HepG2 (cell line): Measurements from ENCODE around the gene NUTF2. TPM values are rescaled to one million over a fixed set of nuclear protein-coding genes. Genes with fewer than 3 reads are reported as not detected.

Experiments
- EP300 ChIP-seq, 3 experiments: sonication (generic) in 1 of 3; formaldehyde crosslinking in 1 of 3; IDR thresholded peaks; 2 replicates each; pipeline versions ENCODE4 v1.5.1 to v1.6.1; 2011 to 2020; ENCODE audit warnings: low read depth in 2 of 3, low read length in 2 of 3, borderline replicate concordance in 1 of 3, improper control_type of control experiment in 1 of 3, mild to moderate bottlenecking in 1 of 3, missing genetic modification reagents in 1 of 3, moderate library complexity in 1 of 3
- MAFK ChIP-seq, 2 experiments: IDR thresholded peaks in 1 of 2; conservative IDR thresholded peaks in 1 of 2; 2 replicates each; pipeline ENCODE4 v1.6.1; 2011; ENCODE audit warnings: improper control_type of control experiment in 2 of 2, low read length in 2 of 2
- MIER2 ChIP-seq: IDR thresholded peaks from 2 replicates; pipeline ENCODE4 v1.6.1; 2016; ENCODE audit warnings: missing biosample characterization, missing genetic modification reagents
- NFYC ChIP-seq: IDR thresholded peaks from 2 replicates; pipeline ENCODE4 v1.6.1; 2016; ENCODE audit warnings: missing genetic modification reagents, missing compliant biosample characterization
- PAX8 ChIP-seq: sonication (generic); formaldehyde crosslinking; IDR thresholded peaks from 2 replicates; pipeline ENCODE4 v1.8.0; 2022; ENCODE audit warnings: mild to moderate bottlenecking, missing genetic modification reagents, borderline replicate concordance
- SRF ChIP-seq: IDR thresholded peaks from 2 replicates; pipeline ENCODE4 v1.6.1; 2011; ENCODE audit warnings: mild to moderate bottlenecking, low read depth, low read length, moderate library complexity
- SRY ChIP-seq: sonication (generic); formaldehyde crosslinking; IDR thresholded peaks from 2 replicates; pipeline ENCODE4 v1.8.0; 2022; ENCODE audit warnings: mild to moderate bottlenecking, missing genetic modification reagents
- STAT5B ChIP-seq: sonication (generic); formaldehyde crosslinking; IDR thresholded peaks from 2 replicates; pipeline ENCODE4 v1.4.0; 2020; ENCODE audit warnings: missing genetic modification reagents
- TMF1 ChIP-seq: sonication (generic); formaldehyde crosslinking; IDR thresholded peaks from 2 replicates; pipeline ENCODE4 v1.8.1; 2022; ENCODE audit warnings: low read depth, missing genetic modification reagents
- ZIK1 ChIP-seq: sonication (generic); formaldehyde crosslinking; IDR thresholded peaks from 2 replicates; pipeline ENCODE4 v1.5.0; 2020; ENCODE audit warnings: mild to moderate bottlenecking, low read depth, missing genetic modification reagents, borderline replicate concordance
- ZNF34 ChIP-seq: sonication (generic); formaldehyde crosslinking; IDR thresholded peaks from 2 replicates; pipeline ENCODE4 v1.4.0; 2020; ENCODE audit warnings: mild to moderate bottlenecking, missing genetic modification reagents, borderline replicate concordance
- ZNF768 ChIP-seq: sonication (generic); formaldehyde crosslinking; IDR thresholded peaks from 2 replicates; pipeline ENCODE4 v1.4.0; 2020; ENCODE audit warnings: missing genetic modification reagents
- ZNF775 ChIP-seq: sonication (generic); formaldehyde crosslinking; IDR thresholded peaks from 2 replicates; pipeline ENCODE4 v1.4.0; 2020; ENCODE audit warnings: missing genetic modification reagents, mild to moderate bottlenecking, moderate library complexity, borderline replicate concordance
- polyA plus RNA-seq, 8 experiments: library from polyadenylated mRNA; depleted of rRNA in 3 of 8; stranded (reverse) in 7 of 8; unstranded in 1 of 8; fragments of >200 nt; fragmentation: Illumina TruSeq in 4 of 8; extraction: Trizol in 4 of 8; gene quantifications; 2 replicates each; pipeline versions ENCODE4 v1.2.1 to v1.2.3, GENCODE V29; 2011 to 2016; ENCODE audit warnings: low read depth in 4 of 8, missing spikeins in 1 of 8, mixed read lengths in 1 of 8; ENCODE audit not compliant: insufficient read depth in 1 of 8
- total RNA-seq, 5 experiments: library from RNA; depleted of rRNA; stranded (reverse); fragments of >200 nt; fragmentation: Illumina TruSeq; extraction: Trizol; gene quantifications; 2 replicates each; pipeline ENCODE4 v1.2.3, GENCODE V29; 2016; ENCODE audit warnings: low read depth in 1 of 5
- TF ChIP-seq, protein P1 (sequence below): sonication (generic); formaldehyde crosslinking; conservative IDR thresholded peaks from 2 replicates; pipeline ENCODE4 v1.4.0; 2020; ENCODE audit warnings: missing genetic modification reagents
- TF ChIP-seq, protein P2 (sequence below): sonication (generic); formaldehyde crosslinking; IDR thresholded peaks from one replicate; pipeline ENCODE4 v1.5.1; 2020; ENCODE audit warnings: mild to moderate bottlenecking, missing genetic modification reagents; ENCODE audit errors: not compliant biosample characterization
- TF ChIP-seq, protein P3 (sequence below): sonication (generic); formaldehyde crosslinking; IDR thresholded peaks from 2 replicates; pipeline ENCODE4 v1.4.0; 2020; ENCODE audit warnings: missing genetic modification reagents

NUTF2 gene
- total and polyA plus RNA-seq, 2 of the 13 experiments (the other 11 are each of a cell fraction or from before 2014, with no cell fraction given), result 168 to 214 TPM

DNA sequence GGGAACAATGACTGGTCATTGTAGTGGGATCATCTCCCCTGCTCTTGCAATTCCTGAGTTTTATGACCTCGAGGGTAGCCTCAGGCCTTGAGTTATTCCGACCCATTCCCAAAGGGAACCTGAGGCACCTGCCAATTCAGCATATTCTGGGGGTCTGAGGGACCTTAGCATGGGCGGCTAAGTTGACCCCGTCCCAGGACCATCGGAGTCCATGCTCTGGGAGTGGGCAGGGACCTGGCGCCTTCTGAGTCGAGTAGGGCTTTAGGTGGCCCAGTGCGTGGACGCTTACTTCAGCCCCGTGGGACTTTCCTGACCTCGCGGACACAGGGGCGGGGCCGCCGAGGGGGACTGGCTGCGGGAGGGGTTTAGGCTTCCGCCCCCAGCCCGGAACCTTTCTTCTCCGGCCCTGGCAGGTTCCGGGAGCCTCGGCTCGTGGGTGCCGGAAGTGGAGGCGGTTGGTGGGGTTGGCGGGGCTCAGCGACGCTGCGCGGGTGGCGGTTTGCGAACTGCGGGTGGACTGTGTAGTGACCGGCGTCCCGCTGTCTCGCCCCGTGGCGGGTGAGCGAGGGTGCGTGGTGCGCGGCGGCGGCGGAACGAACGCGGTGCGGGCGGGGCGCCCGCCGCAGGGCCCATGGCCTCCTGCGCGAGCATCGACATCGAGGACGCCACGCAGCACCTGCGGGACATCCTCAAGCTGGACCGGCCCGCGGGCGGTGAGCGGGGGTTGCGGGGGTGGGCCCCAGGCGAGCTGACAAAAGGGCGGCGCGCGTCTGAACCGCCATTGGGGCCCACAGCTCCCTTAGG lies 26.1 kb downstream of the NUTF2 start, which contains the start of gene EDC4 (continued):
- TF ChIP-seq ZIK1 (CRISPR knock-in tag) (peak; percentile 93; the same call in 1 of the 2 replicates), ZNF775 (CRISPR knock-in tag) (no peak; the same call in 1 of the 2 replicates), SRY (CRISPR knock-in tag) (peak; percentile 92), TMF1 (no peak), PAX8 (CRISPR knock-in tag) (no peak; the same call in 1 of the 2 replicates), ZNF34 (CRISPR knock-in tag) (0 out of 2 replicates have a peak, but pooled peaks have one; percentile 44), STAT5B (CRISPR knock-in tag) (peak; percentile 68; the same call in 1 of the 2 replicates), SRF (0 out of 2 replicates have a peak, but pooled peaks have one; percentile 55), MIER2 (CRISPR knock-in tag) (peak; percentile 73; the same call in 1 of the 2 replicates), NFYC (CRISPR knock-in tag) (peak; percentile 54), EP300 (IDR thresholded peaks at IDR 0.05; ENCODE audit: low read depth in 2 of 2, low read length in 2 of 2) (peak in 1 of 2 experiments; percentile 71; a peak in 3 of 4 replicates), EP300 (CRISPR knock-in tag; IDR thresholded peaks at IDR 0.05; ENCODE audit: borderline replicate concordance) (no peak), MAFK (conservative IDR thresholded peaks at IDR 0.05 in 1 of 2, IDR thresholded peaks at IDR 0.05 in 1 of 2; ENCODE audit: low read length in 2 of 2) (peak; percentile 54 to 81), ZNF768 (CRISPR knock-in tag) (peak; percentile 89; the same call in 1 of the 2 replicates)
- TF ChIP-seq, protein P1, sequence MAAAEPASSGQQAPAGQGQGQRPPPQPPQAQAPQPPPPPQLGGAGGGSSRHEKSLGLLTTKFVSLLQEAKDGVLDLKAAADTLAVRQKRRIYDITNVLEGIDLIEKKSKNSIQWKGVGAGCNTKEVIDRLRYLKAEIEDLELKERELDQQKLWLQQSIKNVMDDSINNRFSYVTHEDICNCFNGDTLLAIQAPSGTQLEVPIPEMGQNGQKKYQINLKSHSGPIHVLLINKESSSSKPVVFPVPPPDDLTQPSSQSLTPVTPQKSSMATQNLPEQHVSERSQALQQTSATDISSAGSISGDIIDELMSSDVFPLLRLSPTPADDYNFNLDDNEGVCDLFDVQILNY (CRISPR knock-in tag), result 0 out of 2 replicates have a peak, but pooled peaks have one; percentile 33
- TF ChIP-seq, protein P2, sequence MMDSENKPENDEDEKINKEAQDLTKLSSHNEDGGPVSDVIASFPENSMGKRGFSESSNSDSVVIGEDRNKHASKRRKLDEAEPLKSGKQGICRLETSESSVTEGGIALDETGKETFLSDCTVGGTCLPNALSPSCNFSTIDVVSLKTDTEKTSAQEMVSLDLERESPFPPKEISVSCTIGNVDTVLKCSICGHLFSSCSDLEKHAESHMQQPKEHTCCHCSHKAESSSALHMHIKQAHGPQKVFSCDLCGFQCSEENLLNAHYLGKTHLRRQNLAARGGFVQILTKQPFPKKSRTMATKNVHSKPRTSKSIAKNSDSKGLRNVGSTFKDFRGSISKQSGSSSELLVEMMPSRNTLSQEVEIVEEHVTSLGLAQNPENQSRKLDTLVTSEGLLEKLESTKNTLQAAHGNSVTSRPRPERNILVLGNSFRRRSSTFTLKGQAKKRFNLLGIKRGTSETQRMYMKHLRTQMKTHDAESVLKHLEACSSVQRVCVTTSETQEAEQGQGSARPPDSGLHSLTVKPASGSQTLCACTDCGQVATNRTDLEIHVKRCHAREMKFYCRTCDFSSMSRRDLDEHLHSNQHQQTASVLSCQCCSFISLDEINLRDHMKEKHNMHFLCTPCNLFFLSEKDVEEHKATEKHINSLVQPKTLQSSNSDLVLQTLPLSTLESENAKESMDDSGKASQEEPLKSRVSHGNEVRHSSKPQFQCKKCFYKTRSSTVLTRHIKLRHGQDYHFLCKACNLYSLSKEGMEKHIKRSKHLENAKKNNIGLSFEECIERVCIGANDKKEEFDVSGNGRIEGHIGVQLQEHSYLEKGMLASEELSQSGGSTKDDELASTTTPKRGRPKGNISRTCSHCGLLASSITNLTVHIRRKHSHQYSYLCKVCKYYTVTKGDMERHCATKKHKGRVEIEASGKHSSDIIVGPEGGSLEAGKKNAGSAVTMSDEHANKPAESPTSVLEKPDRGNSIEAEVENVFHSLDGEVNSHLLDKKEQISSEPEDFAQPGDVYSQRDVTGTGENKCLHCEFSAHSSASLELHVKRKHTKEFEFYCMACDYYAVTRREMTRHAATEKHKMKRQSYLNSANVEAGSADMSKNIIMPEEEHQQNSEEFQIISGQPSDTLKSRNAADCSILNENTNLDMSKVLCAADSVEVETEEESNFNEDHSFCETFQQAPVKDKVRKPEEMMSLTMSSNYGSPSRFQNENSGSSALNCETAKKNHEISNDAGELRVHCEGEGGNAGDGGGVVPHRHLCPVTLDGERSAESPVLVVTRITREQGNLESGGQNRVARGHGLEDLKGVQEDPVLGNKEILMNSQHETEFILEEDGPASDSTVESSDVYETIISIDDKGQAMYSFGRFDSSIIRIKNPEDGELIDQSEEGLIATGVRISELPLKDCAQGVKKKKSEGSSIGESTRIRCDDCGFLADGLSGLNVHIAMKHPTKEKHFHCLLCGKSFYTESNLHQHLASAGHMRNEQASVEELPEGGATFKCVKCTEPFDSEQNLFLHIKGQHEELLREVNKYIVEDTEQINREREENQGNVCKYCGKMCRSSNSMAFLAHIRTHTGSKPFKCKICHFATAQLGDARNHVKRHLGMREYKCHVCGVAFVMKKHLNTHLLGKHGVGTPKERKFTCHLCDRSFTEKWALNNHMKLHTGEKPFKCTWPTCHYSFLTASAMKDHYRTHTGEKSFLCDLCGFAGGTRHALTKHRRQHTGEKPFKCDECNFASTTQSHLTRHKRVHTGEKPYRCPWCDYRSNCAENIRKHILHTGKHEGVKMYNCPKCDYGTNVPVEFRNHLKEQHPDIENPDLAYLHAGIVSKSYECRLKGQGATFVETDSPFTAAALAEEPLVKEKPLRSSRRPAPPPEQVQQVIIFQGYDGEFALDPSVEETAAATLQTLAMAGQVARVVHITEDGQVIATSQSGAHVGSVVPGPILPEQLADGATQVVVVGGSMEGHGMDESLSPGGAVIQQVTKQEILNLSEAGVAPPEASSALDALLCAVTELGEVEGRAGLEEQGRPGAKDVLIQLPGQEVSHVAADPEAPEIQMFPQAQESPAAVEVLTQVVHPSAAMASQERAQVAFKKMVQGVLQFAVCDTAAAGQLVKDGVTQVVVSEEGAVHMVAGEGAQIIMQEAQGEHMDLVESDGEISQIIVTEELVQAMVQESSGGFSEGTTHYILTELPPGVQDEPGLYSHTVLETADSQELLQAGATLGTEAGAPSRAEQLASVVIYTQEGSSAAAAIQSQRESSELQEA, result peak; percentile 81
- TF ChIP-seq, protein P3, sequence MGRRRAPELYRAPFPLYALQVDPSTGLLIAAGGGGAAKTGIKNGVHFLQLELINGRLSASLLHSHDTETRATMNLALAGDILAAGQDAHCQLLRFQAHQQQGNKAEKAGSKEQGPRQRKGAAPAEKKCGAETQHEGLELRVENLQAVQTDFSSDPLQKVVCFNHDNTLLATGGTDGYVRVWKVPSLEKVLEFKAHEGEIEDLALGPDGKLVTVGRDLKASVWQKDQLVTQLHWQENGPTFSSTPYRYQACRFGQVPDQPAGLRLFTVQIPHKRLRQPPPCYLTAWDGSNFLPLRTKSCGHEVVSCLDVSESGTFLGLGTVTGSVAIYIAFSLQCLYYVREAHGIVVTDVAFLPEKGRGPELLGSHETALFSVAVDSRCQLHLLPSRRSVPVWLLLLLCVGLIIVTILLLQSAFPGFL (CRISPR knock-in tag), result peak; percentile 71; the same call in 1 of the 2 replicates
